COLO829 (cell line): ENCODE data around the gene CMTM1.
A peak's percentile ranks its signal among the peaks of the same experiment; 100 is the strongest.

ENCODE experiments used
- DNase-seq: peaks from one replicate; pipeline ENCODE4 v3.0.0; 2012; ENCODE audit warnings: low spot score

Gene CMTM1

GRCh38 chr16:66538910-66539309, 27.3 kb upstream of the CMTM1 start:
- no peak for DNase-seq

- DNase-seq, result no peak
Observed at GRCh38 chr16:66539623-66540469, 26.4 kb upstream of the CMTM1 start.

DNA sequence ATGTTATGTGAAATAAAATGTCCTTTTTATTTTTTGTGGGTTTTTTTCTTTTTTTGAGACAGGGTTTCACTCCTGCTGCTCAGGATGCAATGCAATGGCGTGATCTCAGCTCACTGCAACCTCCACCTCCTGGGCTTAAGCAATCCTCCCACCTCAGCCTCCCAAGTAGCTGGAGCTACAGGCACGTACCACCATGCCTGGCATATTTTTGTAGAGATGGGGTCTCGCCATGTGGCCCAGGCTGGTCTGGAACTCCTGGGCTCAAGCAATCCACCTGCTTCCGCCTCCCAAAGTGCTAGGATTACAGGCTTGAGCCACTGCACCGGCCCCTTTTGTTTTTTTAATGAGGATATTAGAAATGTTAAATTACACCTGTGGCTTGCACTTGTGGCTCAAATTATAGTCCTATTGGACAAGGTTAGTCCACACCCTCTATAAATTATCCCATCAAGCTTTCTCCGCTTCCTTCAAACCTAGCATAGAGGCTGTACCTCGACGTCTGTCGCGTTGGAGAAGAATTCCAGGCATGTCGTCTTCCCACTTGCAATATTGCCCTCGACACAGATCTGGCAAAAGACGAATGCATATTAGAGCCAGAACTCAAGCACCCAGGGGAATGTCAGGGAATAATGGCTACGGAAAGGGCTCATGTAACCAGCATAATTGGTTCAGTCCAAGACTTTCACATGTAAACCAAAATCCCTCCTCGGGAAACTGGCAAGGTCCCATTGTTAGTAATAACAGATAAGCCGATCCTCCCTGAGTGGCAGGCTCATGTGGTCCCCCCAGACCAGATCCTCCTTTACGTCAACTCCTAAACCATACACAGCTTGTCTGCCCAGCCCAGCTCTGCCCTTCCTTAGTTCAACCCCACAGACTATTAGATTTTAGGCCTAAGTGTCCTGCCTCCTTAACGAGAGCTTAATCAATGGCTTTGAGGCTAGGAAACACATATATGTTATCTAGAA, 24.6 kb upstream of the CMTM1 start:
- DNase-seq, result no peak

- no peak for DNase-seq
Observed at GRCh38 chr16:66542396-66542795, 23.8 kb upstream of the CMTM1 start.

DNA sequence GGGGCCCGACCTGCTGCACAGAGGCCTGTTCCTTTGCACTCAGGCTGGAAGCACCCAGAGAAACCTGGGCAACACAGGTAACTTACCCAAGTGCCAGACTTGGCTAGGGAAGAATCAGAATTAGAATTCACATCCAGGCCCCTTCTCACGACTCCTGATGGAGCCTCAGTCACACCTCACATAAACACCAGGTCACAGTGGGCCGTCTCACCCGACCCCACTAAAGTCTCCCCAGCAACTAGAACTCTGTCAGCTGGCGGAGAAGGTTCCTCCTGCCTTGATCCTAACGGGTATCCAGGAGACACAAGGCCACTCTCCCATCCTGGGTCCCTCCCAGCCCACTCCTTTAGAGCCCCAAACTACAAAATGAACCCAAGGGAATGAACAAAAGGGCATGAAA, 22.7 kb upstream of the CMTM1 start:
- no peak for DNase-seq

- no peak for DNase-seq
Observed at GRCh38 chr16:66544016-66544757, 22.1 kb upstream of the CMTM1 start.

DNA sequence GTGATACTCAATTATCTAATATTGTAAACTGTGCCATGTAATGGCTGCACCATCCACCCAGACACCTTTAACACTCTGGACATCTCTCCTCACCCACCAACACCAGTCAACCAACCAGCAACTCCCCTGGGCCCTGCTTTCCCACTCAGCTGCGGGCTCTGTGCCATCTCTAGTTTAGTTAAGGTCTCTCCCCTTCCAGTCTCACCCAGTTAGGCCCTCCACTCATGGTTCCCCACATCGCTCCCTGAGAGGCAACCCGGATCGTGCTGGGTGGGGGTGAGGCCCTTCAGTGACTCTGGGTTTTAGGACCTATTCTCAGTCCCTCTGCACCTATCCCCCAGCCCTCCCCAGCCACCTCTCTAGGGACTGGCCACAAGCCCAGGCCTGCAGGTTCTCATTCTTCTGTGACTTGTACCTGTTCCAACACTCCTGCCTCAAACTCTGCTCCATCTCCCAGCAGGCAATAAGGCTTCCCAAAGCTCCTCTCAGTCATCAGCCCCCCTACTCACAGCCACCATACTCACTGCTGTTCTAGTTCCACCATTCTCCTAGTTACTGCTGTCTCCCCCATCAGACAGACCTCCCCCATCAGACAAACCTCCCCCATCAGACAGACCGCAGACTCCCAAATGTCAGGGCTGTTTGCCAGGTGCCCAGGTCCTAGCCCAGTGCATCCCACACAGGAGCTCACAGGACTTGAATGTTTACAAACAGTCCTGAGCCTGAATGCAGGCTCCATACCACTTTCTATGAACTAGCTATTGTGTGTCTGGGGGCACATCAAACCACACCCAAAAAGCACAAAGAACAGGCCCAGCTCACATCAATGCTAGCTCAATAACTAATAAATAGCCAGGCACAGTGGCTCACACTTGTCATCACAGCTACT, 18.9 kb upstream of the CMTM1 start:
- no peak for DNase-seq

DNA sequence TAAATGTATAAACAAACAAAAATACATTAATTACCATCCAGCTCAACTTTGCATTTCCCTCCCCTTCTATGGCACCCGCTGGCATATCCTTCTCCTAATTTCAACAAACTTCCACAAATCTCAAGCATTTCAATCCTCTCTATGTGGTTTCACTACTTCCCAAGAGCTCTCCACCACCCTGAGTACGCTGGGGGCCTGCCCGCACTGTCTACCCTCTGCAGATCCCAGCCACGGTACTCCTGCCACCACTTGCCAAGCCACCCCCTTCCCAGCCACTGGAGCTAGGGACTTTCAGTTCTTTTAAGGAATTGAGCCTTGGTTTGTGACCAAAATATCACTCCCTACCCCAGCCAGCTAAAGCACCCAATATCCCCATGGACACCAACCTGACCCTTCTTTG, 18.2 kb upstream of the CMTM1 start:
- no peak for DNase-seq

- DNase-seq, result no peak
Observed at GRCh38 chr16:66548868-66549267, 17.4 kb upstream of the CMTM1 start.

DNA sequence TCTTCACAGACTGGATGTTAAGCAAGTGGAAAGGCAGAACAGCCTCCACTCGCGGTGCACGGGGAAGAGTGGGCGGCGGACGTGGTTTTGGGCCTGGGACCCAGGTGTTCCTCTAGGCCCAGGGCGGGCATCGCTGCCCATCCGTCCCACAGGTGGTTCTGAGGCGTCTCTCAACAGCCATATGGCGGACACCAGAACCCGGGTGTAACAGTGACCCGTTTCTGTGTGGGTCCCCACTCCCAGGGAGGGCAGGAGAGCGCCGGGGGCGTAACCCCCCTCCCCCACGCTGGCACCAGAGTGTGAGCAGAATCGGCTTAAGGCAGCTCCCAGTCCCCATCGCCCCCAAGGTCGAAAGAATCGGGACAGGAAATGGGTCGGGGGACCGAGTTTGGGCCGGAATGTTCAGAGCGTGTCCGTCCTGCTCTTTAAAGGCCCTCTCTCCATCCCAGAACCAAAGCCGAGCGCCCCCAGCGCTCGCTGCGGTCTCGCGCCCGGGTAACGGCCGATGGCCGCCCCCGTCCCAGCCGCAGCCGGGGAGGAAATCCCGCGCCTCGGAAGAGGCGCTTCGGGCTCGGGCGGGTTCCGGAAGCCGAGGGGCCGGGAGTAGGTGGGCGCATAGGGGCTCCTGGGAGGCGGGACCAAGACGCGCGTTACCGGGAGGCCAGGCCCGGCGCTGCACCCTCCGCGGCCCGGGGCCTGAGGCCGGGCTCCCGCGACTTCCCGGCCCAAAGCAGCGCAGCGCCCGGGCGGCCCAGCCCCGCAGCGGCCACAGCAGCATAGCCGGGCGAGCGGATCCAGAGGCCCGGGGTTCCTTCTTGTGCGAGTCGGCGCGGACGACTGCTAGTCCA, 16.7 kb upstream of the CMTM1 start, which contains the start of gene TK2:
TK2 (minus strand) TSS at position 839 of the 848 bp plus-strand sequence; CDS start at position 778, 61 bp downstream.
- DNase-seq, result peak; percentile 26

- peak; percentile 13 for DNase-seq
Observed at GRCh38 chr16:66551348-66551759, 14.9 kb upstream of the CMTM1 start.

- DNase-seq, result no peak
Observed at GRCh38 chr16:66551788-66552285, 14.4 kb upstream of the CMTM1 start.

DNA sequence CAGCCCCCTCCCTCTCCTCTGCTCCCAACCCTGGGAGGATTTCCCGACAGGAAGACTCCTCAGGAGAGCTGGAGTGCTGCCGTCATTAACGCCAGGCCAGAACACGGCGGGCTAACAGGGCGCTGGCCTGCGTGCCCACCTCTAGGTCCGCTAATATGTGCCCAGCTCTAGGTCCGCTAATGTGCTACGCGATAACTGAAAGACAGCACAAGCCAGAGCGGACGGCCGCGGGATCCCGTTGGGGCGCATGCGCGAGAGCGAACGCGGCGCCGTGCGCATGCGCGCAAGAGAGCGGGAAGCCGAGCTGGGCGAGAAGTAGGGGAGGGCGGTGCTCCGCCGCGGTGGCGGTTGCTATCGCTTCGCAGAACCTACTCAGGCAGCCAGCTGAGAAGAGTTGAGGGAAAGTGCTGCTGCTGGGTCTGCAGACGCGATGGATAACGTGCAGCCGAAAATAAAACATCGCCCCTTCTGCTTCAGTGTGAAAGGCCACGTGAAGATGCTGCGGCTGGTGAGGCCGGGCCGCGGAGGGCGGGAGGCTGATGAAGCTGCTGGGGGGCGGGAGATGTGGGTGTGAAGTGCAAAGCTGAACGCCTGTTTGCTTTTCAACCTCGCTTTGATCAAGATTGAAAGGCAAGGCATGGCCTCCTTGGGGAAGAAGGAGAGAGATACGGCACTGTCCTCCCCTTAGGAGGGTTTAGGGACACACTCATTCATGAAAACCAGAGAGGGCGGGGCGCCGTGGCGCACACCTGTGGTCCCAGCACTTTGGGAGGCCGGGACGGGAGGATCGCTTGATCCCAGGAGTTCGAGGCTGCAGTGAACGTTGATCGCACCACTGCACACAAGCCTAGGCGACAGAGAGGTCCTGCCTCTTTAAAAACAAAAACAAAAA, 13.7 kb upstream of the CMTM1 start, which contains the start of gene CKLF:
CKLF (plus strand) TSS at position 291 of the 892 bp plus-strand sequence; CDS start at position 431, 140 bp downstream.
- peak; percentile 92 for DNase-seq

DNA sequence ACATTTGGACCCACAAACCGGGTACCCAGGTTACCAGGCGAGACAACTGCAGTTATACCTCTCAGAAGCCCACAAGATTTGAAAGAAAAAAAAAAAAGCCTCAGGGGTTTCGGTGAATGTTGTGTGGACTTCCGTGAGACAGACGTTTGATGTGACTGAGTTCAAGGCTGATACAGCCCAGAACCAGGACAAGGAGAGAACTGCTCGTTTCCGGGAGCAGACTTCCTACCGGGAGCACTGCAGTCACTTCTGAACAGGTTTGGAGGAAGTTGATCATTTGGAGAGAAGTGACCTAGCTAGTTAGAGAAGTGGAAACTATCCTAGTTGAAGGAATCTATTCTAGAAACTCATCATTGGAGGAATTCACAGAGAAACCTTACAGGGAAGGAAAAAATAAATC, 13.0 kb upstream of the CMTM1 start:
- no peak for DNase-seq

GRCh38 chr16:66554021-66554420, 12.2 kb upstream of the CMTM1 start:
- DNase-seq, result no peak

- DNase-seq, result no peak
Observed at GRCh38 chr16:66554495-66554894, 11.7 kb upstream of the CMTM1 start.

- DNase-seq, result no peak
Observed at GRCh38 chr16:66560107-66560506, 6.1 kb upstream of the CMTM1 start.

DNA sequence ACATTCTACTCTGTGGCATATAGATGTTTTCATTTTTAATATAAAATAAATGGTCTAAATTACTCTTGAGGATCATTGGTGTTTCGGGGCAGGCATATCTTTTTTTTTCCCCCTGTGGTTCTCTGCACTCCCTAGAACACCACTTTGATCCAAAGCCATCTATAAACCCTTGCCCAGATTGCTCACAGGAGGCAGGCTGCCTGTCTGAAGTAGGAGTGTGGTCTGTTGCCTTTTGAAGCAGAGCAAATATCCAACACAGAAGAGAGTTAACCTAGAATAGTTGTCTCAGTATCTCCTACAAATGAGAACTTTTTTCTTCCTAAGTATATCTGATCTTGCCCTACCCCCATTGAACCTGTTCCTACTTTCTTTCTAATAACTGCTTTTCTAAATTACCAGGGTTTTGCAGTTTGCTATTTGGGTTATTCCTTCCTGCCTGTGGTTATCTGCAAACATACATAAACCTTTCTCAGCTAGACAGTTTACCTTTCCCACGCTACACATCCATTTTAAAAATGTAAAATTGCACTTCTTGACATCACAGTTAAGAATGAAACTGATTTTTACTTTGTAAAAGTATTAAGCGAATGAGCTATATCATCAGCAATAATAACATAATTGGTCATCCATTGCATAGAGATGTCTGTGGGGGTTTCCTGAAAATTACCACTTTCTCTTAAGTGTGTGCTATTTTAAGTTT, 4.7 kb upstream of the CMTM1 start:
- no peak for DNase-seq
